GM12891 (cell line): ENCODE results near the gene TNPO1.

ENCODE experiments used
- PAX5 ChIP-seq: IDR thresholded peaks from 2 replicates; pipeline ENCODE4 v1.6.1; 2011; ENCODE audit warnings: low read length, moderate library complexity, mild to moderate bottlenecking; ENCODE audit not compliant: insufficient read depth, severe bottlenecking
- POLR2A ChIP-seq: IDR thresholded peaks from 2 replicates; pipeline ENCODE4 v1.6.1; 2011; ENCODE audit warnings: low read depth, low read length, control low read depth
- POLR2AphosphoS5 ChIP-seq: IDR thresholded peaks from 2 replicates; pipeline ENCODE4 v1.6.1; 2011; ENCODE audit warnings: low read depth, low read length, control low read depth
- TAF1 ChIP-seq: IDR thresholded peaks from 2 replicates; pipeline ENCODE4 v1.6.1; 2011; ENCODE audit warnings: low read depth, low read length, control low read depth

- TF ChIP-seq TAF1, result no peak
- no peak for TF ChIP-seq POLR2A
- TF ChIP-seq POLR2AphosphoS5, result no peak
- no peak for TF ChIP-seq PAX5
Observed at GRCh38 chr5:72888595-72888994, 72.1 kb downstream of the TNPO1 start.
